ENCODE results near the gene MTR. TPM values are rescaled to one million over a fixed set of nuclear protein-coding genes. Genes with fewer than 3 reads are reported as not detected.

Gene MTR
- total RNA-seq, 1 experiment from 2014 or later: 24.6 TPM

DNA sequence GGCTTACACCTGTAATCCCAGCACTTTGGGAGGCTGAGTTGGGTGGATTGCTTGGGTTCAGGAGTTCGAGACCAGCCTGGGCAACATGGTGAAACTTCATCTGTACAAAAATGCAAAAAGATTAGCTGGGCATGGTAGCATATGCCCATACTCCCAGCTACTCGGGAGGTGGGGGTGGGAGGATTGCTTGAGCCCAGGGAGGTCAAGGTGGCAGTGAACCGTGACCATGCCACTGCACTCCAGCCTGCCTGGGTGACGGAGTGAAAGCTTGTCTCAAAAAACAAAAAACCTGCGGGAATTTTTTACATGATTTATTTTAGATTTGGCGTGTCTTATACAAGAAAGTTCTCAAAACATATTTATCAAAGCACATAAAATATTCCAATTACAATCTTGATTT, 27.8 kb upstream of the MTR start:
- no peaks in the 10 kb centered on the region for H3K9me3 ChIP-seq (ENCODE audit: control insufficient read depth in 1 of 2, insufficient read depth in 1 of 2, low read depth in 1 of 2, low read length in 2 of 2)
- H3K4me1 ChIP-seq (ENCODE audit: control insufficient read depth in 1 of 2, insufficient read depth in 2 of 2, low read length in 2 of 2): no peaks in the 10 kb centered on the region
- no peak for ATAC-seq
- DNase-seq (ENCODE audit: low read depth, low spot score): no peak
- no peak overlapping the region for H3K9ac ChIP-seq (ENCODE audit: low read length)
- no peaks in the 10 kb centered on the region for H3K79me2 ChIP-seq (ENCODE audit: insufficient read depth, low read length)
- POLR2A ChIA-PET: no interaction called here
- no peak overlapping the region for H2AFZ ChIP-seq (ENCODE audit: low read depth, low read length, poor library complexity, severe bottlenecking)
- no peaks in the 10 kb centered on the region for H3K36me3 ChIP-seq (ENCODE audit: control insufficient read depth in 1 of 2, insufficient read depth in 2 of 2, low read length in 2 of 2)
- no peak overlapping the region for H3K4me3 ChIP-seq (replicated peaks in 1 of 2; ENCODE audit: low read depth in 1 of 2, low read length in 2 of 2)
- no peaks in the 10 kb centered on the region for H3K27me3 ChIP-seq (ENCODE audit: insufficient read depth, low read length)
- TF ChIP-seq, protein P1, sequence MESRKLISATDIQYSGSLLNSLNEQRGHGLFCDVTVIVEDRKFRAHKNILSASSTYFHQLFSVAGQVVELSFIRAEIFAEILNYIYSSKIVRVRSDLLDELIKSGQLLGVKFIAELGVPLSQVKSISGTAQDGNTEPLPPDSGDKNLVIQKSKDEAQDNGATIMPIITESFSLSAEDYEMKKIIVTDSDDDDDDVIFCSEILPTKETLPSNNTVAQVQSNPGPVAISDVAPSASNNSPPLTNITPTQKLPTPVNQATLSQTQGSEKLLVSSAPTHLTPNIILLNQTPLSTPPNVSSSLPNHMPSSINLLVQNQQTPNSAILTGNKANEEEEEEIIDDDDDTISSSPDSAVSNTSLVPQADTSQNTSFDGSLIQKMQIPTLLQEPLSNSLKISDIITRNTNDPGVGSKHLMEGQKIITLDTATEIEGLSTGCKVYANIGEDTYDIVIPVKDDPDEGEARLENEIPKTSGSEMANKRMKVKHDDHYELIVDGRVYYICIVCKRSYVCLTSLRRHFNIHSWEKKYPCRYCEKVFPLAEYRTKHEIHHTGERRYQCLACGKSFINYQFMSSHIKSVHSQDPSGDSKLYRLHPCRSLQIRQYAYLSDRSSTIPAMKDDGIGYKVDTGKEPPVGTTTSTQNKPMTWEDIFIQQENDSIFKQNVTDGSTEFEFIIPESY (IDR thresholded peaks at IDR 0.05; ENCODE audit: extremely low read depth, insufficient replicate concordance, low read length): no peak
- TF ChIP-seq SP1 (IDR thresholded peaks at IDR 0.05; ENCODE audit: low read depth): no peak
- TF ChIP-seq, protein P2, sequence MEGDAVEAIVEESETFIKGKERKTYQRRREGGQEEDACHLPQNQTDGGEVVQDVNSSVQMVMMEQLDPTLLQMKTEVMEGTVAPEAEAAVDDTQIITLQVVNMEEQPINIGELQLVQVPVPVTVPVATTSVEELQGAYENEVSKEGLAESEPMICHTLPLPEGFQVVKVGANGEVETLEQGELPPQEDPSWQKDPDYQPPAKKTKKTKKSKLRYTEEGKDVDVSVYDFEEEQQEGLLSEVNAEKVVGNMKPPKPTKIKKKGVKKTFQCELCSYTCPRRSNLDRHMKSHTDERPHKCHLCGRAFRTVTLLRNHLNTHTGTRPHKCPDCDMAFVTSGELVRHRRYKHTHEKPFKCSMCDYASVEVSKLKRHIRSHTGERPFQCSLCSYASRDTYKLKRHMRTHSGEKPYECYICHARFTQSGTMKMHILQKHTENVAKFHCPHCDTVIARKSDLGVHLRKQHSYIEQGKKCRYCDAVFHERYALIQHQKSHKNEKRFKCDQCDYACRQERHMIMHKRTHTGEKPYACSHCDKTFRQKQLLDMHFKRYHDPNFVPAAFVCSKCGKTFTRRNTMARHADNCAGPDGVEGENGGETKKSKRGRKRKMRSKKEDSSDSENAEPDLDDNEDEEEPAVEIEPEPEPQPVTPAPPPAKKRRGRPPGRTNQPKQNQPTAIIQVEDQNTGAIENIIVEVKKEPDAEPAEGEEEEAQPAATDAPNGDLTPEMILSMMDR (IDR thresholded peaks at IDR 0.05 in 2 of 3, conservative IDR thresholded peaks at IDR 0.05 in 1 of 3; ENCODE audit: borderline replicate concordance in 1 of 3, insufficient read depth in 1 of 3, low read depth in 2 of 3, low read length in 2 of 3): no peak
- TF ChIP-seq, protein P3, sequence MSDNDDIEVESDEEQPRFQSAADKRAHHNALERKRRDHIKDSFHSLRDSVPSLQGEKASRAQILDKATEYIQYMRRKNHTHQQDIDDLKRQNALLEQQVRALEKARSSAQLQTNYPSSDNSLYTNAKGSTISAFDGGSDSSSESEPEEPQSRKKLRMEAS (IDR thresholded peaks at IDR 0.05): no peak
- TF ChIP-seq CBX3 (IDR thresholded peaks at IDR 0.05; ENCODE audit: low read depth): no peak
- no peak for TF ChIP-seq SIN3A (IDR thresholded peaks at IDR 0.05; ENCODE audit: low read depth)
- no peak for TF ChIP-seq ZFX (IDR thresholded peaks at IDR 0.05)
- TF ChIP-seq ELF1 (IDR thresholded peaks at IDR 0.05; ENCODE audit: borderline replicate concordance, low read depth): no peak
- TF ChIP-seq TCF7L2 (IDR thresholded peaks at IDR 0.05; ENCODE audit: borderline replicate concordance, extremely low read depth, insufficient read depth, insufficient read length): no peak
- TF ChIP-seq, protein P4, sequence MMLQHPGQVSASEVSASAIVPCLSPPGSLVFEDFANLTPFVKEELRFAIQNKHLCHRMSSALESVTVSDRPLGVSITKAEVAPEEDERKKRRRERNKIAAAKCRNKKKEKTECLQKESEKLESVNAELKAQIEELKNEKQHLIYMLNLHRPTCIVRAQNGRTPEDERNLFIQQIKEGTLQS (IDR thresholded peaks at IDR 0.05): no peak
- no peak for TF ChIP-seq JUND (IDR thresholded peaks at IDR 0.05)
- no peak for TF ChIP-seq SRF (IDR thresholded peaks at IDR 0.05; ENCODE audit: low read depth)
- TF ChIP-seq RAD21 (IDR thresholded peaks at IDR 0.05; ENCODE audit: low read depth): no peak
- H3K27ac ChIP-seq (ENCODE audit: low read depth, low read length): no peak overlapping the region
- CTCF ChIA-PET: interaction anchor here (2.2 kb wide), 1 partner anchor 8 kb away, joined by 10 read pairs; no protein-coding TSS in a partner anchor
- intact Hi-C loops (cut with micrococcal nuclease): no loop called here
- H4K20me1 ChIP-seq (ENCODE audit: insufficient read depth): no peaks in the 10 kb centered on the region
- H3K4me2 ChIP-seq (ENCODE audit: low read length): no peak overlapping the region
- BruUV-seq (replicated peaks): no TSS peak
- no peaks in the 10 kb centered on the region for H3K9me2 ChIP-seq (ENCODE audit: insufficient read depth)
- RAD21 ChIA-PET (ENCODE audit: low non-redundant PET in 1 of 2, low total read pairs in 2 of 2, uncharacterized antibody in 2 of 2, unreplicated experiment in 2 of 2): no interaction called here

Measured in HCT116 (cell line).